GM19467 (cell line): ENCODE measurements around the gene OR51E1.

Experiments
- ATAC-seq: cut with Tn5 transposase; IDR thresholded peaks from one replicate; pipeline ENCODE4 v1.9.1; 2021; ENCODE audit warnings: mild to moderate bottlenecking, moderate library complexity; ENCODE audit not compliant: unreplicated experiment

Gene OR51E1

DNA sequence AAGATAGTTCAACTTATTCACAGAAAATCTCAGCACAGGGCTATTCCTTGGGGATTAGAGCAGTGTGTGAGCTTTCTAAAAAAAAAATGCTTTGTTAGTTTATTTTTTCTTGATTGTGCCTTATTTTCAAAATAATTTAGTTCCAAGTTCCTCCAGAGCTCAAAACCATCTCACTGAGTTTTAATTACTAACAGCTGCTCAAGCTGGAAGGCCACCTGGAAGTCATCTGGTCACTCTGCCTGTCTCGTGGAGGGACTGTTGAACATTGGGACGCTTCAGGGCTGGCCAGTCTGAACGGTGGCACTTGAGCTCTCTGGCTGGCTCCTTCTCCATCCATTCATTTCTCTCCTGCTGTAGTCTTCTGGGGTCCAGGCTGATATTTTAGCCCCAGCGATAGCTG is 4.0 kb downstream of the OR51E1 start:
- no peak for ATAC-seq

DNA sequence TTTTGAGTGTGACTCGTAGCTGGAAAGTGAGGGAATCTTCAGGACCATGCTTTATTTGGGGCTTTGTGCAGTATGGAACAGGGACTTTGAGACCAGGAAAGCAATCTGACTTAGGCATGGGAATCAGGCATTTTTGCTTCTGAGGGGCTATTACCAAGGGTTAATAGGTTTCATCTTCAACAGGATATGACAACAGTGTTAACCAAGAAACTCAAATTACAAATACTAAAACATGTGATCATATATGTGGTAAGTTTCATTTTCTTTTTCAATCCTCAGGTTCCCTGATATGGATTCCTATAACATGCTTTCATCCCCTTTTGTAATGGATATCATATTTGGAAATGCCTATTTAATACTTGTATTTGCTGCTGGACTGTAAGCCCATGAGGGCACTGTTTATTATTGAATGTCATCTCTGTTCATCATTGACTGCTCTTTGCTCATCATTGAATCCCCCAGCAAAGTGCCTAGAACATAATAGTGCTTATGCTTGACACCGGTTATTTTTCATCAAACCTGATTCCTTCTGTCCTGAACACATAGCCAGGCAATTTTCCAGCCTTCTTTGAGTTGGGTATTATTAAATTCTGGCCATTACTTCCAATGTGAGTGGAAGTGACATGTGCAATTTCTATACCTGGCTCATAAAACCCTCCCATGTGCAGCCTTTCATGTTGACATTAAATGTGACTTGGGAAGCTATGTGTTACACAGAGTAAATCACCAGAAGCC is 11.0 kb downstream of the OR51E1 start:
- no peak for ATAC-seq

GRCh38 chr11:4658629-4659445 is 15.1 kb downstream of the OR51E1 start:
- no peak for ATAC-seq

- no peak for ATAC-seq
Observed at GRCh38 chr11:4662876-4663275, 19.1 kb downstream of the OR51E1 start.

DNA sequence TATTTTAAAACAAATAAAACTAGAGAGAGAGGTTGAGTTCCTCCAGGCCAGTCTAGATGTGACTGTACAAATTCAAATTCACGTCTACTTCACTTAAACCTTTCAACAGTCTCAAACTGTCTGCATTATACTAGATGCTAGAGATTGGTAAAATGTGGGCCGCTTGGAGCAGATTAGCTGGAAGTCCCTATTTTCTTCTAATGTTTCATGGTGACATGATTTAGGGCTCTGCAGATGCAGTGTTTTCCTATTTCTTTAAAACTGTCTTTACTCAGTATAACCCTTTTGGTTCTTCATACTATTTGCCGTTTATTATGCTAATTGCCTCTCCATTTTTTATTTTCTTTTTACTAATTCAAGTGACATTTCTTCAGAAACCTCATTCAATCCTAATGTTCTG is 20.4 kb downstream of the OR51E1 start:
- ATAC-seq, result no peak

- no peak for ATAC-seq
Observed at GRCh38 chr11:4664786-4665185, 21.0 kb downstream of the OR51E1 start.

DNA sequence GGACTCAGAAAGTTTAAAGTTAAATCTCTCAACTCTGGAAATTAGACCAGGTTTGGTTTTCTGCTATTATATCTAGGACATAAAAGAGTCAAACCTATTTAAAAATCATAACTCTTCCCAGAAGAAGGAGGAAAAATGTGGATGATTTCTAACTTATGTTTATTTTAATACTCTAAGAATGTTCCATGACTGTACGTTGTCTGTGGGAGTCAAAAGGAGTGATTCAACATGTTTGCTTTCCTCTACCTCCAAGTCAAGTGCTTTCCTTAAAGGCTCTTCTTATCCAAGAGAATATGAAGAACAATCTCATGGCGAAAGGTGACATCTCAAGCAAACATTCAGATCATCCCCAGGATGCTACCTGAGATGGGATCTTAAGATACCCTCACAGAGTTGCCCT is 21.6 kb downstream of the OR51E1 start:
- no peak for ATAC-seq

DNA sequence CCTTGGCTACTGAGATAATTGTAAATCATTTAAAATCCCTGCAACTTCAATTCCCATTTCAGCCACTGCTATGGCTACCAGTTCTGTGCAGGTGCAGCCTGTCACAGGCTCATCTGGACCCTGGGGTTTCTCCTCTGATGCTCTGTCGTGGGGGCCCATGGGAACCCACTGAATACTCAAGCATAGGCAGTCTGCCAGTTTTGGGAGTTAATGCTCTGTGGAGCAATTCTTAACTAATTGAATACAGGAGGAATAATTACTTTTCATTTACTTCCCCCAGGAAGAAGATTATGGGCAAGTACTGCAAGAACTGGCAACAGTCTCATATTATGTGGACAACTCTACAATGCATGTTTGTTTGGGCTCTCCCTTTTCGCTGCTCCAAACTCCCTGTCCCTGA is 28.0 kb downstream of the OR51E1 start:
- no peak for ATAC-seq

- ATAC-seq, result no peak
Observed at GRCh38 chr11:4672470-4672869, 28.7 kb downstream of the OR51E1 start.

GRCh38 chr11:4673781-4674180 is 30.0 kb downstream of the OR51E1 start:
- ATAC-seq, result no peak

- ATAC-seq, result no peak
Observed at GRCh38 chr11:4677948-4678347, 34.2 kb downstream of the OR51E1 start.

- ATAC-seq, result no peak
Observed at GRCh38 chr11:4680341-4680740, 36.6 kb downstream of the OR51E1 start.

GRCh38 chr11:4682623-4683419 is 39.0 kb downstream of the OR51E1 start:
- no peak for ATAC-seq

DNA sequence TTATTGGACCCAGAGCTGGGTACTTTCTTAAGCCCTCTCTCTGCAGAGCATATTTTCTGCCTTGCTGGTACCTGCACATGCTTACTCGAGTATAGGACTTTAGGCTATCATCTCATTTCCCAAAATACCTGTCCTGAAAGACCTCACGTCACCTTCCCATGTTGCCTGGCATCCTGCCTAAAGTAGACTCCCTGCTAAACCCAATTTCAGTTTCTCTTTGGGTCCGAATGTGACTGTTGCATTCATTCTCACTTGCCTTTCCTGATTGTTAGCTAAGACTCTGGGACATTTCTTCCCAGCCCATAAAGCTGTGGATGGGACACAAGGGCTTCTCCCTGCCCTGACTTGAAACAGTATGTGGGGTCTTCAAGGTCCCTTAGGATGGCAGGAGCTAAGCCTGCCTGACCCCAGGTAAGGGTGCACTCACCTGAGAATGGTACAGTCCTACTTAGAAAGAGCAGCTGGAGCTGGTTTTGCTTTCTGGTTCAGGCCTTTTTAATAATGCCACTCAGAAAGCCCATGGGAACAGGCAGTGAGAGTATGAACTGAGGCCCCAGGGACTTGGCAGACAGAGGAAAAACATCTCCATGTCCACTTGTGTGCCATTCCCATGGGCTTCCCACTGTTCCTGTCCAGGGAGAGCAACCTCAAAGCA is 41.0 kb downstream of the OR51E1 start:
- no peak for ATAC-seq

GRCh38 chr11:4695442-4695841 is 51.7 kb downstream of the OR51E1 start:
- ATAC-seq, result no peak

- ATAC-seq, result no peak
Observed at GRCh38 chr11:4697585-4697984, 53.8 kb downstream of the OR51E1 start, which contains the start of gene OR51E2. TSS of gene OR51E2 (minus strand) at chr11:4697853. CDS start at chr11:4682711, 15,142 bp downstream.

DNA sequence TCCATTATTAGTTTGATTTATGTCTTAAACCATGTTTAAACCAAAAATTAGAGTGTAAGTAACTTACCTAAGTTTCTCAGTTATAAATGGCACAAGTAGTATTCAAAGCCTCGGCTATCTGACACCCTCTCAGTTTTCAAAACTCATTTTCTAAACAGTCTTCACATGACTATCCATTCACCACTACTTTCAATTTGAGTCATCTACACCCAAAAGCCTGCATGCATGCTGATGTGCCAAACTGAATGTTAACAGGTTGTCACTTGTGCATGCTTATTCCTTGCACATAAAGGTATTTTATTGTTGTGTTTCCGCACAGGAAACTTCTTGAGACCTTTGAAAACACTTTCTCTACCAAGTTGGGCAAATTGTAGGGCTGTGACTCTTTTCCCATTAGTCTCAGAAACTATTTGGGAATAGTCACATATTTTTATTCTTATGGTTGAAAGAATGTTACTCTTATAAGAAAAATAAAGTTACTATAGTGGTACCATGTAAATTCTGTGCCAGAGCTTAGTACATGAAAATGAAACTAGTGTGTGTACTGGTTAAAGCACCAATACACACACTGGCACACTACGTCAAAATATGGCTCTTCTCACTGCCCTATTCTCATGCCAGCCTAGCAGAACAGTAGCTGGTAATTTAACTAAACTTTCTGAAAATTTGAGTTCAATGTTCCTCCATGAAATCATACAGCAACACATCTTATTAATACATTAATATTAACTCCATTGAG is 56.1 kb downstream of the OR51E1 start:
- peak; percentile 85 for ATAC-seq

DNA sequence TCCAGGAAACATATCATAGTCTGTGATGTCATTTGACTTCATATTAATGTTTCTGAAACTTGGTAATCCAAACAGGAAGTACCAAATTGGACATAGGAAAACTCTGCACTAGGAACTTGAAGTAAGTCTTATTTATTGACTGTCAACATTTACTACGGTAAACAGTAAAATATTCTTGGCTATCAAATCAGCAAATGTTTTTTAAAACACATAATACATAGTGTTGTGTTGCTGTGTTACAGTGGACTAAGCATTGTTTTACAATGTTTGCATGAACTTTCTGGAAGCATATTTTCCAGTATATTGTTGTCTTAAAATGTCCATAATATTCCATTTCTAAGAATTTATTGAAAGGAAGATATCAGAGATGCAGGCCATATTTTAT is 56.6 kb downstream of the OR51E1 start:
- ATAC-seq, result no peak

DNA sequence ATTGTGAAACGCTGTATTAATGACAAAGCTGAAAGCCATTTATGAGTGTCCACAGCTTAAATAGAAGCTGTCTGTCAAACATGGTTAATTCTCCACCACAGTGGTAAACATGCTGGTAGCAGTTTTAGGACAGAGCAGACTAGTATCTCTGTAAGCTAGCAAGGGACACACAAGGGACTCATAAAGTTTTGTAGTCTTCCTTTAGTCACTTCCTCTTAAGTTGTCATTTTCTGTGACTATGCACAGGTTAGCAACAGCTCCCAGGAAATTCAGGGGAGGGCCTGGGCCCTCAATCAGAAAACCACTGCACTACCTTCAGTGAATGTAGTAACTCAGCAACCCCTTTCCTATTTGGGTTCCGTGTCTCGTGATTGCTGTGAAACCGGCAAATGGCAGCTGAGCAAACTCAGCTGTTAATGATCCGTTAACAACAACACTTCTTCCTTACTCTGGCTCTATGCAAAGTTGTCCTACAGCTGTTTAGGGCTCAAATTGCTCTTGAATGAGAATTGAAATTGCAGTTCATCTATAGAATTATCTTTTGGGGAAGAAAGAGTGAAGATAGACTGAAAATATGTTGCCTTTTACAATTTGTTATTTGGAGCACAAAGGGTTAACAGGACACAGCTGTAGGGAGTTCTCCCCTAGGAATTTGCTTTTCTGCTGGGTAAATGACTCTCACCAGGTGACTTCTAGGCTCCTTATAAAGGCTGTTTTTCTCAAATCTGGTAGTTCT is 60.4 kb downstream of the OR51E1 start, which contains the start of gene MMP26:
MMP26 (plus strand) TSS at position 731 of the 736 bp plus-strand sequence.
- no peak for ATAC-seq
